NCI-H2171 (cell line): ENCODE measurements around the gene SOCS6.

Source experiments
- DNase-seq: peaks from one replicate; lab custom pipeline; 2025; lab: John Stamatoyannopoulos, UW

The SOCS6 gene

GRCh38 chr18:70288171-70288850 lies 534 bp upstream of the SOCS6 start:
- no peak for DNase-seq

DNA sequence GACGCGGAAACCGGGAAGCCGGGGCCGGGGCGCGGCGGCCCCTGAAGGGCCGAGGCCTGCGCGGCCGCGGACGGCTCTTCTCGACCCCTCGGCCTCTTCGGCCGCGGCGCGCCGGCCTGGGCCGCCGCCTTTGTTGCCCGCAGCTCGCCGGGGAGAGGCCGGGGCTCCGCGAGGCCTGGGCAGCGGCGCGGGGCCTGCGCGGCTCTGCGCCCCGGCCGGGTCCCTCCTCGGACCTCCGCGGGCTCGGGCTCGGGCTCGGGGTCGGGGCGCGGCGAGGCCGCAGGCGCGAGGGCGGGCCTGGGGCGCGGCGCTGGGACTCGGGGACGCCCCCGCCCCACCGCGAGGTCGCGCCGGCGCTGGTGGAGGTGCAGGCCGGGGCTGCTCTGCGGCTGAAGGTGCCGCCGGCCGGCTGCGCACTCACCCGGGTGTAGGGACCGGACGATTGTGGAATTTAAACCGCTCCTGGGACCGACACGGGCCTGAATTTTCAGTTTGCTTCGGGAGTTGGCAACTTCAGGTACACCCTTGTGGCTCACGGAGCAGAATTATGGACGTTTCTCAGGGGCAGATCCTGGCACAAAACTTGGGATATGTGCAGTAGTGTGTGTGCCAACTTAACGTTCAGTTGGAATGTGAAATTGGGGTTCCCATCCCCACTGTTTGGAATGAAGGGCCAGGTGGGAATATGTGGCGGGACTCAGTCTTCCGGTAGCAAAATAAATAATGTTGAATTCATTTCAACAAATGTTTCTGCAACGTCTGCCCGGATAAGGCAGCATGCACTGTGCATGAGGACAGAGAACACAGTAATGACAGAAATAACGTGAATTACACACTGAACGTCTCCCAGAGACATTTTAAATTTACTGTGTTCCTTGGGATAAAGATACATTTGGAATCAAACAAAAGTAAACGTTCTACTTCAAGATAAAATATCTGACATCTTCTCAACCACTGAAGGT lies 787 bp downstream of the SOCS6 start:
- peak; percentile 16 for DNase-seq

DNA sequence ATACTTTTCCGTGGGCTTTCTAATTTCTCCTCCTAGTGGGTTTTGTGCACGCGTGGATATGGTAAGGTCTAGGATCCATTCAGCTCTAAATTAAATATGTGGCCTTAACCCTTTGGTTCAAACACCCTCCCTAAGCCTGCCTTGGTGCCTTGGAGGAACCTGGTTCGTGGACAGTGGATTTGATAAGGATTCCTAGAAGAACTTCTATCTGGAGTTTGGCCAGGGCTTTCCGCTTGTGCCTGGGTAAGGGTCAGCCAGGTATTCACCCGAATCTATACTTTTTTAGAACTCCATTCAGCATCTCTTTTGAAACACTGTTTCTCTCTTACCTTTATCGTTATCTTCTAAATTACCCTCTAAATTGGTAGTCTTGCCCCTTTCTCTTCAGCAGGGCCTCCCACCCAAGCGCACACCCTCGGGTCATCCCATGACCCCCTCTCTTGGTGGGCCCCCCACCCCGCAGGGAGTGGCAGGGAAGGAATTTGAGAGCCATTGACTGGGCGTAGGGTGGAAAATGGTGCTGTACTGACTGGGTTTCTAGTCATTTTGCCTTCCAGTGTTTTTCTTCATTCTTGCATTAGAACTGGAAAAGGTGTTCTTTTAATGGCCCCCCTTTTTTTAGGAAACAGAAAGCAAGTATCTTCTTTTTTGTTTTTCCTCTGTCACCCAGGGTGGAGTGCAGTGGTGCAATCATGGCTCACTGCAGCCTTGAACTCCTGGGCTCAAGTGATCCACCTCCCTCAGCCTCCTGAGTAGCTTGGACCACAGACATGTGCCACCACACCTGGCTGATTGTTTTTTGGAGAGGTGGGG lies 1.8 kb downstream of the SOCS6 start:
- DNase-seq: no peak

GRCh38 chr18:70291295-70291574 lies 2.4 kb downstream of the SOCS6 start:
- DNase-seq: no peak

GRCh38 chr18:70292628-70293027 lies 3.8 kb downstream of the SOCS6 start:
- DNase-seq: no peak

DNA sequence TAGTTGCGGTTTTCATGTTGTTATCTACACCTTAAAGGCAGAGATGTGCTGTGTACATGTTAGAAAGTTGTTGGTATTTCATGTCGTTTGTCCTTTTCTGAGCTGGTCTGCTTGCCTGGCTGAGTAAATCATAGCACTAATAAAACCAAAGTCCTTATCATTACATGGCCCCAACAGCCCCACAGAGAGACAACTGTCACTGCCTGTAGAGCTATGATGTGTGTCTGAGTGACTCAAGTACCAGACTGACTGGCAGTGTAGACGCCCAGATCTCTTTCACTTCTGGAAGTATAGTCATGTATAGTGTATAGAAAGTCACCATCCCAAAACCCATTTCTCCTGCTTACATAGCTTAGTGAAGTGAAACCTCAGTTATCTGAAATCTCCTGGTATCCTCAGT lies 4.3 kb downstream of the SOCS6 start:
- no peak for DNase-seq

- no peak for DNase-seq
Observed at GRCh38 chr18:70294471-70295191, 5.8 kb downstream of the SOCS6 start.

GRCh38 chr18:70295192-70296188 lies 6.6 kb downstream of the SOCS6 start:
- no peak for DNase-seq

GRCh38 chr18:70296289-70296688 lies 7.4 kb downstream of the SOCS6 start:
- no peak for DNase-seq

DNA sequence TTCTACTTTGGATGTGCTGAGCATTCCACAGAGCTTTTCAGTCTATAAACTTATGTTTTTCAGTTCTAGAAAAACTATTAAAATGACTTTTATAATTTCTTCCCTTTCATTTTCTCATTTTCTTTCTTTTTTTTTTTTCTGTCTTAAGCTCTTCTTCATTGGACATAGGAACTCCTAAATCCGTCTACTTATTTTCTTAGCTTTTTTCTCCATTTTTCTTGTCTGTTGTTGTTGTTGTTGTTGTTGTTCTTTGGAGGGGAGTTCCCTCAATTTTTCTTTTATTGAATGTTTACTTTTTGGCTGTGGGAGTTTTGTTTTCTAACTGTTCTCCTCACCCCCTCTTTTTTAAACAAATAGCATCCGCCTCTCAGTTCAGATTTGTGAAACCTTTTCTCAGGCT lies 7.9 kb downstream of the SOCS6 start:
- no peak for DNase-seq

DNA sequence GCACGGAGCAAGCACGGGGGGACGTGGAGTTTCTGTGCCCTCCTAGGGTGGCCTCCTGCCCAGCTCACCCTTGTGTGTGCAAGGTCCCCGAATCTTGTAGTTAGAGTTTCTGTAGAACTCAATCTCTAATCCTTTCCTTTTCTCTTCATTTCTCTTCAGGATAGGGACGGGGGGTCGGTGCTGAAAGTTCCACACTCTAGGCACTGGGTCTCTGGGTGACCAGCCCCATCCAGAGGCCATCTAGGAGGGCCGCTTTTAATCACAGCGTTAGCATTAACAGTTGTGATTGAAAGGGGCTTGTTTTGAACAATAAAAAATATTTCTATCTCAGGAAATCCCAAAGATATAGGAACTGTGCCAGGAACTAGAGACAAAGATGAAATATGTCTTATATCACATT lies 10.5 kb downstream of the SOCS6 start:
- DNase-seq: no peak

DNA sequence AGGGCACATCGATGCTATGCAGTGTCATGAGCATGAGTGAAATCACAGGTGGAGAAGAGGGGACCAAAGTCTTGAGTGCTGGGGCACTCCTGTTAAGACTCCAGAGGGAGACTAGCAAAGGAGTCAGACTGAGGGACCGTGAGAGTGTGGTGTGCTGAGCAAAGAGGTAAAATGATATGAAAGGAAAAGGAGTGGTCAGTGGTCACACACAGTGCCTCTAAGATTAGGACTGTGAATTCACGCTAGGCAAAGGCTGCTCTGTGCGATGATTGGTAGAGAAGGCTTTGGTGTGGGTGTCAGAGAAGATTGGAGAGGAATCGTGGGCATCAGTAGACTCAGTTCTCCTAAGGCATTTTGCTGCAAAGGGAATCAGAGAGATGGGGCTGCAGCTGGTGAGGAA lies 12.8 kb downstream of the SOCS6 start:
- no peak for DNase-seq

DNA sequence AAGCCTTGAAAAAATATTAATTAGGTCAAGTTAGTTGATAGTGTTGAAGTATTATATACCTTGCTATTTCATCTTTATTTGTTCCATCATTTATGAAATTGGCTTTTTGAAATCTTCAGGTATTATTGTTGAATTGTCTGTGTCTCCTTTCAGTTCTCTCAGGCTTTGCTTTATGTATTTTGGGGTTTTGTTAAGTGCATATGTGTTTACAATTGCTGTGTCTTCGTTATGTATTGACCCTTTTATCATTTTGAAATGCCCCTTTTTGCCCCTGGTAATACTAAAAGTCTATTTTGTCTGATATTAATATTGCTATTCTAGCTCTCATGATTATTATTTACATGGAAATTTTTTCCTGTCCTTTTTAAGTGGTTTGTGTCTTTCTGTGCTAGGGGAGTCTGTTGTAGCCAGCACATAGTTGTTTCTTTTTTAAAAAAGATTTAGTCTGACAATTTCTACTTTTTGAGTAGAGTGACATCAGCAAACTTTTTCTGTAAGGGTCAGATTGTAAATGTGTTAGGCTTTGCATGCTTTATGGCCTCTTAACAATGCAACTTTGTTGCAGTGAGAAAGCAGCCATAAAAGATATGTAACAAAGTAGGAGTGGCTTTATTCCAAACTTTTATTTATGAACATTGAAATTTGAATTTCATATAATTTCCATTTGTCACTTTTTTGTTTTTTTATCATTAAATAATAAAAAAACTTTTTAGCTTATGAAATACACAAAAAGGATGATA lies 19.9 kb downstream of the SOCS6 start:
- no peak for DNase-seq

- DNase-seq: no peak
Observed at GRCh38 chr18:70310560-70311320, 21.9 kb downstream of the SOCS6 start.

GRCh38 chr18:70311726-70312125 lies 22.9 kb downstream of the SOCS6 start:
- no peak for DNase-seq

GRCh38 chr18:70313640-70314039 lies 24.8 kb downstream of the SOCS6 start:
- no peak for DNase-seq

DNA sequence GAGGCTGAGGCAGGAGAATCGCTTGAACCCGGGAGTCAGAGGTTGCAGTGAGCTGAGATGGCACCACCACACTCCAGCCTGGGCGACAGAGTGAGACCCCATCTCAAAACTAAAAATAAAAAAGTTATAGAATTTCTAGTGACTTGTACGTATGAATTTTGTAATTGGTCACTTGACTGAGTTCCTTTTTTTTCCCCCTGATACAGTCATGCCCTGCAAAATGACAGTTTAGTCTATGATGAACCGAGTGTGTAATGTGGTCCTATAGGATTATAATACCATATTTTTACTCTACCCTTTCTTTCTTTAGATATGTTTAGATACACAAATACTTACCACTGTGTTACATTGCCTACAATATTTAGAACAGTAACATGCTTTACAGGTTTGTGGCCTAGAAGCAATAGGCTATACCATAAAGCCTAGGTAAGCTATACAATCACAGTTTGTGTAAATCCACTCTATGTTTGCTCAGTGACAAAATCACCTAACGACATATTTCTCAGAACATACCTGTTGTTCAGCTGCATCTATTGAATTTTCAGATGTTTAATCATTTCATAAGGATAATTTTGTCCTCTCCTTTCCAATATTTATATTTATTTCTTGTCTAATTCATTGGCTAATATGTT lies 25.4 kb downstream of the SOCS6 start:
- DNase-seq: no peak

- no peak for DNase-seq
Observed at GRCh38 chr18:70319187-70319586, 30.3 kb downstream of the SOCS6 start.

GRCh38 chr18:70321616-70322015 lies 32.8 kb downstream of the SOCS6 start:
- no peak for DNase-seq
